ENCODE results near the gene PAX8.

The PAX8 gene

DNA sequence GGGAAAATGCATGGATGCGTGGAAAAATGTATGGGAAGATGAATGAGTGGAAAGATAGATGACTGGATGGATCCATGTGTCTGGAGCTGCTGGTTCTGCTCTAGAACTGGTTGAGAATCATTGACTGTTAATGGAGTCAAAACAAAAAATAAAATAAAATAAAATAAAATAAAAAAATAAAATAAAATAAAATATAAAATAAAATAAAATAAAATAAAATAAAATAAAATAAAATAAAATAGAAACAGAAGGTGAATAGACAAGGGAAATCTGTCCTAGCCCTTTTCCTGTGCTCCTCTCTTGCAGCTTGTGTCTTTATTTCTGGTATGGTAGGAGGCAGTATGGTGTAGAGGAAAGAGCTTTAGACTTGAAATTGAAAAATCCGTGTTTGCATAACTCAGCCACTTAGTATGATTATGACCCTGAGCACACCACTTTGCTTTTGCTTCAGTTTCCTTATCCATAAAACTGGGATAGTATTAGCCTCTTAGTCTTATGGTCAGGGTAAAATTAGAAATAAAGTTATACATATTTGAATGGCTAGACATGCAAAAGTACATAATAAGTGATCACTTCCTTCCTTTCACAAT, 54.0 kb downstream of the PAX8 start:
- H3K4me3 ChIP-seq (ENCODE audit: low read depth, low read length) = no peak overlapping the region
- TF ChIP-seq, protein P1, sequence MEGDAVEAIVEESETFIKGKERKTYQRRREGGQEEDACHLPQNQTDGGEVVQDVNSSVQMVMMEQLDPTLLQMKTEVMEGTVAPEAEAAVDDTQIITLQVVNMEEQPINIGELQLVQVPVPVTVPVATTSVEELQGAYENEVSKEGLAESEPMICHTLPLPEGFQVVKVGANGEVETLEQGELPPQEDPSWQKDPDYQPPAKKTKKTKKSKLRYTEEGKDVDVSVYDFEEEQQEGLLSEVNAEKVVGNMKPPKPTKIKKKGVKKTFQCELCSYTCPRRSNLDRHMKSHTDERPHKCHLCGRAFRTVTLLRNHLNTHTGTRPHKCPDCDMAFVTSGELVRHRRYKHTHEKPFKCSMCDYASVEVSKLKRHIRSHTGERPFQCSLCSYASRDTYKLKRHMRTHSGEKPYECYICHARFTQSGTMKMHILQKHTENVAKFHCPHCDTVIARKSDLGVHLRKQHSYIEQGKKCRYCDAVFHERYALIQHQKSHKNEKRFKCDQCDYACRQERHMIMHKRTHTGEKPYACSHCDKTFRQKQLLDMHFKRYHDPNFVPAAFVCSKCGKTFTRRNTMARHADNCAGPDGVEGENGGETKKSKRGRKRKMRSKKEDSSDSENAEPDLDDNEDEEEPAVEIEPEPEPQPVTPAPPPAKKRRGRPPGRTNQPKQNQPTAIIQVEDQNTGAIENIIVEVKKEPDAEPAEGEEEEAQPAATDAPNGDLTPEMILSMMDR (IDR thresholded peaks at IDR 0.05; ENCODE audit: low read depth, low read length) = no peak

DNA sequence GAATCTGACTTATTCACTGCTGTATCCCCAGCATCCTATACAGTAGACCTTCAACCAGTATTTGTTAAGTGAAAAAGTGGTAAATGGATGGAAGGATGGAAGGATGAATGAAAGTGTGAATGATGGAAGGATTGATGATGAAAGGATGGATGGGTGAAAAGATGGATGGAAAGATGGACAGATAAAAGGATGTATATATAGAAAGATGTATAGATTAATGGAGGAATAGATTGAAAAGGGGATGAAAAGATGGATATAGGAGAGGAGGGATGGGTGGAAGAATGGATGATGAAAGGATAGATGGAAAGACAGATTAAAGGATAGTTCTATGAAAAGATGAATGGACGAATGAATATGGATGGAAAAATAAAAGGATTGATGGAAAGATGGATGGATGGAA, 54.9 kb downstream of the PAX8 start:
- H3K4me3 ChIP-seq (ENCODE audit: low read depth, low read length) = no peak overlapping the region
- TF ChIP-seq, protein P1 (IDR thresholded peaks at IDR 0.05; ENCODE audit: low read depth, low read length) = no peak

DNA sequence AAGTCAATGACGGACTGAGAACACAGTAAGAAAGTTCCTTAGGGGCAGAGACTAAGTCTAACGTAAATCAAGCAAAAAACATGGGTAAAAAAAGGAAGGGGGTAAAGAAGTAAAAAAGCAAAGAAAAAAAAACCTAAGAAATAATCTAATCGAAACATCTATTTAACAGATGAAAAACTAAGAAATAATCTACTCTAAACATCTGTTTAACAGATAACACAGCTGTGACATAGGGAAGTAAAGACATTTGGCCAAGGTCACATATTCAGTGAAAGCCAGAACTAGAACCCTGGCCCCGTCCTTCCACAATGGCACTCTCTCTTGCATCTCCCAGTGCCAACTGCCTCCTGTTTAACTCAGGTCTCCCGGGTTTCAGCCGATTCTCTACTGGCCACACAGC, 56.9 kb downstream of the PAX8 start:
- no peak overlapping the region for H3K4me3 ChIP-seq (ENCODE audit: low read depth, low read length)
- TF ChIP-seq, protein P1 (IDR thresholded peaks at IDR 0.05; ENCODE audit: low read depth, low read length) = no peak

DNA sequence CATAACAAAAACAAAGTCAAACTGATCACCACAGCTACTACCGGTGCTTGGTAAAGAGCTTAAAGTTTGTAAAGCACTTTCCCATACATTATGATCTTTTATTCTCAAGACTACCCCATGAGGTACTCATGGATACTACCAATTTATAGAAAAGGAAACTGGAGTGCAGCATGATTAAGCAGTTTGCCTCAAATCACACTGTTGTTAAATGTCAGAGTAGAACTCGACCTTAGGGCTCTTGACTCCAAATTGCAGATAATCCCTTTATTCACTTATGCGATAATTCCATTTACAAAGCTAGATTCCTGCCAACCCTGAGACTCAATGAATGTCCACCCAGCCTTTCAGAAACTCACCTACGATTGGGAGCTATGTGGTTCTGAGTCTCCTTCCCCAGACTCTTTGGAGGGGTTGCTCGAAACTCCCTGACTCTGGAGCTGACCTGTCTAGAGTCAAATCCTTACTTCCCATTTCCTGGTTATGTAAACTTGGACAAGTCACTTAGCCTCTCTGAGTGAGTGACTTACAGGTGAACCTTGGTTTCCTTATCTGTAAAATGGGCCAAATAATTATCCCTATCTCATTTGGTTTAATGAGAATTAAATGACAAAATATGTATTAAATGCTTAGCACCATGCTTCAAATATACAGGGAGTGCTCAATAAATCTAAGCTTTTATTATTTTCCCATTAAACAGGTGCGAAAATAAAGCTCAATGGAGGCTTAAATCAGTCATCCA, 57.6 kb downstream of the PAX8 start:
- no peak overlapping the region for H3K4me3 ChIP-seq (ENCODE audit: low read depth, low read length)
- TF ChIP-seq, protein P1 (IDR thresholded peaks at IDR 0.05; ENCODE audit: low read depth, low read length) = no peak

DNA sequence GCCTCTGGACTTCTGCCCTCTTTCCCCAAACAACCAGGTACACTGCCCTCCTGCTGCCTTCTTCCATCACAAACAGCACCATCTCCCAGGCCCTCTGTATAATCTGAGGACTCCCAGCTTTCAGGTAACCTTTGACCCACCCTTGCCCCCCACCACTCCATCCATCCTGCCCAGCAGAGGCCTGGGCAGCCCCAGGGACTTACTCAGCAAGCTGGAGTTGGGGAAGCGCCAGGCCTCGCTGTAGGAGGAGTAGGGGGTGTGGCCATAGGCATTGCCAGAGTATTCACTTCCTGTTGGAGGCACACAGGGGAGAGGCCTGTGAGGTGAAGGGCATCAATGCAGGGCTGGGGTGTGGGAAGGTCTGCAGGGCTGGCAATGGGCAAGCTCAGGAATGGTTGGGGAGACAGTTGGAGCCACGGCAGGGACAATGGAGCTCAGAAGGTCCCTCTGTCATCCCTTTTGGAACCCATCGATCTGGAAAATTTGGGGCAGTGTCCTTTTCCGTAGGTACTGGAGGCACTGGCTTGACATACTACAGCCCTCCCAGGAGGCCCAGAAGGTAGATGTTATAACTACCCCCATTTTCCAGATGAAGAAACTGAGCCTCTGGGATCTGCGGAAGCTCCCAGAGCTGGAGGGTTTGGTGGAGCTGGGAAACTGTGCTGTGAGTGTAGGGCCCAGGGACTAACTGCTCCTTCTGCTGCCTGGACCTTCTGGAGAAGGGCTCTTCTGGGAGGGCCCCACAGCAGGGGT, 58.7 kb downstream of the PAX8 start:
- H3K4me3 ChIP-seq (ENCODE audit: low read depth, low read length) = no peak overlapping the region
- TF ChIP-seq, protein P1 (IDR thresholded peaks at IDR 0.05; ENCODE audit: low read depth, low read length) = no peak

DNA sequence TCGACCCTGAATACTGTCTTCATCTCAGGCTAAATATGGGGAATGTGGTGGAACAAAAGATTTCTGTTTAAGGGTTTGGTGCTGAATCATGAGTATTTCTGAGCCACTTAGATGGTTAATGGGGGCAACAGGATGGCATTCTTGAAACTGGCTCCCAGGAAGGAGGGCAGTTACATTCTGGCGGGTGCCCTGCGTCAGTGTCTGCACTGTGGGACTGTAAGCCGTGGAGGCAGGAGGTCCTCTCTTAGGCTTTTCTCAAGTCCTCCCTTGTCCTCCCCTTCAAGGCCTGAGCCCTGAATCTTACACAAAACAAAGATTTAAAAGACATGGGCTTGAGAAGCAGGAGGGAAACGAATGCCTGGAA, 59.2 kb downstream of the PAX8 start:
- TF ChIP-seq, protein P1 (IDR thresholded peaks at IDR 0.05; ENCODE audit: low read depth, low read length) = no peak
- no peak overlapping the region for H3K4me3 ChIP-seq (ENCODE audit: low read depth, low read length)

DNA sequence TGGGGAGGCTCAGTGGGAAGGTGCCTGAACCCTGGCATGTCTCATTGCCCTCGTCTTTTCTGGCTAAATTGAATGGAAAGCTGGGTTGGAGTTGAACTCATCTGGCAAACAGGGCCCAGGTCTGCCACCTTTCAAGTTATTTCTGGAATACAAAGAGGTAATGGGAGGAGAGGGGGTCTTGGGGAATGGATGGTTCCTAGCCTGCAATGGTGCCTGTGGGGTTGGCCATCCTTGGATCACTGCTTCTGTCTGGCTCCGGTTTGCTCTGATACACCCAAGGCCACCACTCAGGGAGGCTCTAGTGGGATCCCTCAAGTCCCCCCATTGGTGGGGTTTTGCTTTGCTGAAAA, 59.7 kb downstream of the PAX8 start:
- no peak overlapping the region for H3K4me3 ChIP-seq (ENCODE audit: low read depth, low read length)

More for the DNA sequence above, 59.7 kb downstream of the PAX8 start:
- TF ChIP-seq, protein P1 (IDR thresholded peaks at IDR 0.05; ENCODE audit: low read depth, low read length) = no peak

Measured in WI38 (cell line).